ENCODE data around the gene BMF. TPM values are rescaled to one million over a fixed set of nuclear protein-coding genes. Genes with fewer than 3 reads are reported as not detected.

Gene BMF
- total and polyA plus RNA-seq, 4 donors, result 0.63 to 10.2 (median 4.0) TPM

DNA sequence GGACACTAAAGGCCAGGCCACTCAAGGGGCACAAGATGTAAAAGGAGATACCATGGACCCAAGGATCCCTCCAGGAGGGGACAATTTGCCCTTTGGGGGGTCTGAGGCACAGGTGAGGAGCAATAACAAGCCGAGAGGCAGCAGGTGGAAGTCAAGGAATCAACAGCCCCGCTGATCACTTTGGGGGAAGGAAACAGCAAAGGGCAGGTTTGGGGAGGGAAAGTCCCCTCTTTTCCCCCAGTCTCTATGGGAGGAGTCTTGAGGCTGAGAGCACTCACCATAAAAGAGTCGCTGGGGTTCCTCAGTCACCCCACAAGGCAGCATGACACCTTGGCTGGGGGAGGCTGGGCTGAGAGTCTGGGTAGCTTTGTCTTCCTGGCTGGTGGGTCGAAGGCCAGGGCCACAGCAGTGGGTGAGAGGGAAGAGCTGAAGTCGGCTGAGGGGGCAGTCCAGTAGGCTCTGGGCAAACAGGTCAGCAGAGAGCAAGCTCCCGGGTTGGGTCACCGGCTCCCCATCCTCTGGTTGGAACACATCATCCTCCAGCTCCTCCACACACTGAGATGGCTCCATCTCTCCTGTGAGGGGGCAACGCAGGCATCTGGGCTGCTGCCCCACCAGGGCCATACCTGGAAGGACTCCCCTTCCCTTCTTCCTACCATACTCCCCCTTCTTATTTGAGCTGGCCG lies 3.0 kb downstream of the BMF start:
- no peak for DNase-seq (ENCODE audit: low spot score)
- Histone ChIP-seq H3K36me3 (ENCODE audit: control insufficient read depth in 4 of 4, insufficient read depth in 3 of 4, low read depth in 1 of 4, low read length in 3 of 4) (no peaks in the 10 kb centered on the region), H3K27me3 (ENCODE audit: control insufficient read depth in 4 of 4, insufficient read depth in 4 of 4, low read length in 3 of 4) (no peaks in the 10 kb centered on the region), H3K9ac (ENCODE audit: low read depth in 1 of 2, low read length in 2 of 2) (no peak overlapping the region), H3K9me3 (ENCODE audit: control insufficient read depth in 4 of 4, low read length in 3 of 4) (no peaks in the 10 kb centered on the region), H3K4me1 (ENCODE audit: control insufficient read depth in 4 of 4, insufficient read depth in 4 of 4, low read length in 3 of 4) (peaks cover 51 to 81% (median 74%) of the 10 kb centered on the region in 4 donors), H3K27ac (ENCODE audit: low read depth in 1 of 2, low read length in 2 of 2) (peak overlapping the region; percentile 73 to 74), H3K4me3 (ENCODE audit: low read depth in 1 of 3, low read length in 3 of 3) (no peak overlapping the region)
- TF ChIP-seq FOXA1 (IDR thresholded peaks at IDR 0.05), result no peak
- no peak for TF ChIP-seq FOXA2 (IDR thresholded peaks at IDR 0.05)
- TF ChIP-seq RXRA (IDR thresholded peaks at IDR 0.05), result no peak
- TF ChIP-seq HNF4A (conservative IDR thresholded peaks at IDR 0.05), result no peak
- TF ChIP-seq EGR1 (IDR thresholded peaks at IDR 0.05; ENCODE audit: low read depth in 2 of 2), result no peak
- no peak for TF ChIP-seq GABPA (IDR thresholded peaks at IDR 0.05 in 1 of 2, conservative IDR thresholded peaks at IDR 0.05 in 1 of 2)
- TF ChIP-seq RAD21 (IDR thresholded peaks at IDR 0.05), result no peak
- no peak for TF ChIP-seq NR2F2 (IDR thresholded peaks at IDR 0.05)
- TF ChIP-seq, protein P1, sequence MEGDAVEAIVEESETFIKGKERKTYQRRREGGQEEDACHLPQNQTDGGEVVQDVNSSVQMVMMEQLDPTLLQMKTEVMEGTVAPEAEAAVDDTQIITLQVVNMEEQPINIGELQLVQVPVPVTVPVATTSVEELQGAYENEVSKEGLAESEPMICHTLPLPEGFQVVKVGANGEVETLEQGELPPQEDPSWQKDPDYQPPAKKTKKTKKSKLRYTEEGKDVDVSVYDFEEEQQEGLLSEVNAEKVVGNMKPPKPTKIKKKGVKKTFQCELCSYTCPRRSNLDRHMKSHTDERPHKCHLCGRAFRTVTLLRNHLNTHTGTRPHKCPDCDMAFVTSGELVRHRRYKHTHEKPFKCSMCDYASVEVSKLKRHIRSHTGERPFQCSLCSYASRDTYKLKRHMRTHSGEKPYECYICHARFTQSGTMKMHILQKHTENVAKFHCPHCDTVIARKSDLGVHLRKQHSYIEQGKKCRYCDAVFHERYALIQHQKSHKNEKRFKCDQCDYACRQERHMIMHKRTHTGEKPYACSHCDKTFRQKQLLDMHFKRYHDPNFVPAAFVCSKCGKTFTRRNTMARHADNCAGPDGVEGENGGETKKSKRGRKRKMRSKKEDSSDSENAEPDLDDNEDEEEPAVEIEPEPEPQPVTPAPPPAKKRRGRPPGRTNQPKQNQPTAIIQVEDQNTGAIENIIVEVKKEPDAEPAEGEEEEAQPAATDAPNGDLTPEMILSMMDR (IDR thresholded peaks at IDR 0.05; ENCODE audit: low read depth, low read length, missing input control), result no peak
- TF ChIP-seq YY1 (IDR thresholded peaks at IDR 0.05), result no peak
- TF ChIP-seq JUND (IDR thresholded peaks at IDR 0.05), result no peak
- TF ChIP-seq SP1 (IDR thresholded peaks at IDR 0.05), result no peak
- 83% methylated on average over 9 of the region's 9 CpGs for WGBS

DNA sequence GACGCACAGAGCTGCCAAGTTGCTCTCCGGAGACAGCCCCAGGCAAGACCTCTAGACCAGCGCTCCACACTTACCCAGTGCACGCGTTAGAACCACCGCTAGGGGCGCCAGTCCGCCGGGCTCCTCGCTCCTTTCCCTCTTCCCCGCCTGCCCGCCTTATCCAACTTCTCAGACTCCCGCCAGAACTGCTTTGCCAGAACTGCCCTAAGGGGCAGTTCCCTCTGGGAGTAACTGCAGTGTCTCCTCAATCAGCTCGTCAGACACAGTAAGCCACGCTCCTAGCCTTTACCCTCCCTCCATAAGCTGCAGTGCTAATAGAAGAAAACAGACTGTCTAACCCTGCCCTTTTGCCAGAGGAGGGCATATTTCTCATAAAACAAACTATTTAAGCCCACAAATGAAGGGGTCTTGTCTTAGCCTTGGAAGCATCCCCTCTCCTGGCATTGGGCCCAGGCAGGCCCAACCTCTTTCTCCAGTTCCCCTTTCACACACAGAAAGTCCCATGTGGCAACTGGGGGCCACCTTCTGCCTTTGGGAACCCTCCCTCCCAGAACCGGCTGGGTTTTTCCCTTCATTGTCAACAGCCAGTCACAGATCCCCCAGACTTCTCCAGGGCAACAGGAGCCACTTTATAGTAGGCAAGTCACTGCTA lies 3.7 kb downstream of the BMF start:
- no peak overlapping the region for H3K4me3 ChIP-seq (ENCODE audit: low read depth in 1 of 3, low read length in 3 of 3)
- peak overlapping the region; percentile 38 to 39 for H3K27ac ChIP-seq (ENCODE audit: low read depth in 1 of 2, low read length in 2 of 2)
- 31% methylated on average over 16 of the region's 16 CpGs for WGBS
- no peaks in the 10 kb centered on the region for H3K9me3 ChIP-seq (ENCODE audit: control insufficient read depth in 4 of 4, low read length in 3 of 4)
- H3K36me3 ChIP-seq (ENCODE audit: control insufficient read depth in 4 of 4, insufficient read depth in 3 of 4, low read depth in 1 of 4, low read length in 3 of 4), result no peaks in the 10 kb centered on the region
- TF ChIP-seq YY1 (IDR thresholded peaks at IDR 0.05) (no peak), FOXA1 (IDR thresholded peaks at IDR 0.05) (no peak), RAD21 (IDR thresholded peaks at IDR 0.05) (peak; percentile 58 to 82), ATF3 (IDR thresholded peaks at IDR 0.05) (no peak), NR2F2 (IDR thresholded peaks at IDR 0.05) (no peak), GABPA (IDR thresholded peaks at IDR 0.05 in 1 of 2, conservative IDR thresholded peaks at IDR 0.05 in 1 of 2) (no peak), SP1 (IDR thresholded peaks at IDR 0.05) (peak; percentile 8), TAF1 (conservative IDR thresholded peaks at IDR 0.05) (no peak), FOXA2 (IDR thresholded peaks at IDR 0.05) (no peak), RXRA (IDR thresholded peaks at IDR 0.05) (peak; percentile 24 to 28), JUND (IDR thresholded peaks at IDR 0.05) (no peak), HNF4G (IDR thresholded peaks at IDR 0.05) (no peak), EGR1 (IDR thresholded peaks at IDR 0.05; ENCODE audit: low read depth in 2 of 2) (no peak), HNF4A (conservative IDR thresholded peaks at IDR 0.05) (no peak)
- TF ChIP-seq, protein P1 (IDR thresholded peaks at IDR 0.05; ENCODE audit: low read depth, low read length, missing input control), result peak; percentile 82
- TF ChIP-seq, protein P2, sequence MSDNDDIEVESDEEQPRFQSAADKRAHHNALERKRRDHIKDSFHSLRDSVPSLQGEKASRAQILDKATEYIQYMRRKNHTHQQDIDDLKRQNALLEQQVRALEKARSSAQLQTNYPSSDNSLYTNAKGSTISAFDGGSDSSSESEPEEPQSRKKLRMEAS (IDR thresholded peaks at IDR 0.05), result no peak
- TF ChIP-seq, protein P3, sequence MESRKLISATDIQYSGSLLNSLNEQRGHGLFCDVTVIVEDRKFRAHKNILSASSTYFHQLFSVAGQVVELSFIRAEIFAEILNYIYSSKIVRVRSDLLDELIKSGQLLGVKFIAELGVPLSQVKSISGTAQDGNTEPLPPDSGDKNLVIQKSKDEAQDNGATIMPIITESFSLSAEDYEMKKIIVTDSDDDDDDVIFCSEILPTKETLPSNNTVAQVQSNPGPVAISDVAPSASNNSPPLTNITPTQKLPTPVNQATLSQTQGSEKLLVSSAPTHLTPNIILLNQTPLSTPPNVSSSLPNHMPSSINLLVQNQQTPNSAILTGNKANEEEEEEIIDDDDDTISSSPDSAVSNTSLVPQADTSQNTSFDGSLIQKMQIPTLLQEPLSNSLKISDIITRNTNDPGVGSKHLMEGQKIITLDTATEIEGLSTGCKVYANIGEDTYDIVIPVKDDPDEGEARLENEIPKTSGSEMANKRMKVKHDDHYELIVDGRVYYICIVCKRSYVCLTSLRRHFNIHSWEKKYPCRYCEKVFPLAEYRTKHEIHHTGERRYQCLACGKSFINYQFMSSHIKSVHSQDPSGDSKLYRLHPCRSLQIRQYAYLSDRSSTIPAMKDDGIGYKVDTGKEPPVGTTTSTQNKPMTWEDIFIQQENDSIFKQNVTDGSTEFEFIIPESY (IDR thresholded peaks at IDR 0.05), result no peak
- TF ChIP-seq, protein P4, sequence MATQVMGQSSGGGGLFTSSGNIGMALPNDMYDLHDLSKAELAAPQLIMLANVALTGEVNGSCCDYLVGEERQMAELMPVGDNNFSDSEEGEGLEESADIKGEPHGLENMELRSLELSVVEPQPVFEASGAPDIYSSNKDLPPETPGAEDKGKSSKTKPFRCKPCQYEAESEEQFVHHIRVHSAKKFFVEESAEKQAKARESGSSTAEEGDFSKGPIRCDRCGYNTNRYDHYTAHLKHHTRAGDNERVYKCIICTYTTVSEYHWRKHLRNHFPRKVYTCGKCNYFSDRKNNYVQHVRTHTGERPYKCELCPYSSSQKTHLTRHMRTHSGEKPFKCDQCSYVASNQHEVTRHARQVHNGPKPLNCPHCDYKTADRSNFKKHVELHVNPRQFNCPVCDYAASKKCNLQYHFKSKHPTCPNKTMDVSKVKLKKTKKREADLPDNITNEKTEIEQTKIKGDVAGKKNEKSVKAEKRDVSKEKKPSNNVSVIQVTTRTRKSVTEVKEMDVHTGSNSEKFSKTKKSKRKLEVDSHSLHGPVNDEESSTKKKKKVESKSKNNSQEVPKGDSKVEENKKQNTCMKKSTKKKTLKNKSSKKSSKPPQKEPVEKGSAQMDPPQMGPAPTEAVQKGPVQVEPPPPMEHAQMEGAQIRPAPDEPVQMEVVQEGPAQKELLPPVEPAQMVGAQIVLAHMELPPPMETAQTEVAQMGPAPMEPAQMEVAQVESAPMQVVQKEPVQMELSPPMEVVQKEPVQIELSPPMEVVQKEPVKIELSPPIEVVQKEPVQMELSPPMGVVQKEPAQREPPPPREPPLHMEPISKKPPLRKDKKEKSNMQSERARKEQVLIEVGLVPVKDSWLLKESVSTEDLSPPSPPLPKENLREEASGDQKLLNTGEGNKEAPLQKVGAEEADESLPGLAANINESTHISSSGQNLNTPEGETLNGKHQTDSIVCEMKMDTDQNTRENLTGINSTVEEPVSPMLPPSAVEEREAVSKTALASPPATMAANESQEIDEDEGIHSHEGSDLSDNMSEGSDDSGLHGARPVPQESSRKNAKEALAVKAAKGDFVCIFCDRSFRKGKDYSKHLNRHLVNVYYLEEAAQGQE (IDR thresholded peaks at IDR 0.05), result no peak
- H3K27me3 ChIP-seq (ENCODE audit: control insufficient read depth in 4 of 4, insufficient read depth in 4 of 4, low read length in 3 of 4), result no peaks in the 10 kb centered on the region
- H3K9ac ChIP-seq (ENCODE audit: low read depth in 1 of 2, low read length in 2 of 2), result peak overlapping the region in 1 of 2 donors; percentile 8
- H3K4me1 ChIP-seq (ENCODE audit: control insufficient read depth in 4 of 4, insufficient read depth in 4 of 4, low read length in 3 of 4), result peaks cover 58 to 87% (median 81%) of the 10 kb centered on the region in 4 donors
- peak; percentile 91 for DNase-seq (ENCODE audit: low spot score)
